Measurements from ENCODE around the gene PROX1. TPM values are rescaled to one million over a fixed set of nuclear protein-coding genes. Genes with fewer than 3 reads are reported as not detected.

PROX1 gene
- total RNA-seq, 1 donor from 2014 or later, result 4.8 TPM

GRCh38 chr1:214027498-214027897, 39.7 kb downstream of the PROX1 start:
- no peaks in the 10 kb centered on the region for H3K36me3 ChIP-seq (ENCODE audit: insufficient read depth, low read length)
- TF ChIP-seq EZH2 (IDR thresholded peaks at IDR 0.05; ENCODE audit: insufficient read depth, low read length), result no peak
- no peak for TF ChIP-seq CTCF (IDR thresholded peaks at IDR 0.05; ENCODE audit: insufficient read depth, low read depth, low read length)
- H3K9ac ChIP-seq (ENCODE audit: low read length), result no peak overlapping the region
- no peaks in the 10 kb centered on the region for H3K36me3 Mint-ChIP-seq (ENCODE audit: low read depth, unreplicated experiment)
- no peak for FAIRE-seq
- H3K4me1 Mint-ChIP-seq (ENCODE audit: low read depth, unreplicated experiment), result peaks cover 25% of the 10 kb centered on the region
- no peak overlapping the region for H2AFZ ChIP-seq (ENCODE audit: low read depth, low read length)
- no peak overlapping the region for H3K4me3 Mint-ChIP-seq (ENCODE audit: unreplicated experiment)
- no peak overlapping the region for H3K4me3 ChIP-seq (ENCODE audit: insufficient read depth, low read depth, low read length)
- peaks cover 15% of the 10 kb centered on the region for H3K27me3 Mint-ChIP-seq (ENCODE audit: low read depth, unreplicated experiment)
- no peak overlapping the region for H3K4me2 ChIP-seq (ENCODE audit: low read length)
- H3K9me3 ChIP-seq (ENCODE audit: insufficient read depth, low read depth, low read length), result no peaks in the 10 kb centered on the region
- H3K9me3 Mint-ChIP-seq (ENCODE audit: unreplicated experiment), result peaks cover 3% of the 10 kb centered on the region
- DNase-seq (ENCODE audit: low read depth), result no peak
- H3K79me2 ChIP-seq (ENCODE audit: insufficient read depth, low read length), result no peaks in the 10 kb centered on the region
- H4K20me1 ChIP-seq (ENCODE audit: insufficient read depth, low read length), result no peaks in the 10 kb centered on the region
- no peak overlapping the region for H3K27ac Mint-ChIP-seq (ENCODE audit: unreplicated experiment)
- no peaks in the 10 kb centered on the region for H3K27me3 ChIP-seq (ENCODE audit: insufficient read depth, low read length)
- H3K4me1 ChIP-seq (ENCODE audit: insufficient read depth, low read length), result no peaks in the 10 kb centered on the region
- no peak overlapping the region for H3K27ac ChIP-seq (ENCODE audit: low read depth, low read length)

- FAIRE-seq (no peak), DNase-seq (ENCODE audit: low read depth) (no peak)
- Mint-ChIP-seq H3K36me3 (ENCODE audit: low read depth, unreplicated experiment) (no peaks in the 10 kb centered on the region), H3K4me3 (ENCODE audit: unreplicated experiment) (no peak overlapping the region), H3K4me1 (ENCODE audit: low read depth, unreplicated experiment) (peaks cover 25% of the 10 kb centered on the region), H3K27me3 (ENCODE audit: low read depth, unreplicated experiment) (peaks cover 15% of the 10 kb centered on the region), H3K9me3 (ENCODE audit: unreplicated experiment) (peaks cover 3% of the 10 kb centered on the region), H3K27ac (ENCODE audit: unreplicated experiment) (no peak overlapping the region)
- Histone ChIP-seq H4K20me1 (ENCODE audit: insufficient read depth, low read length) (no peaks in the 10 kb centered on the region), H3K9me3 (ENCODE audit: insufficient read depth, low read depth, low read length) (no peaks in the 10 kb centered on the region), H3K4me2 (ENCODE audit: low read length) (no peak overlapping the region), H3K79me2 (ENCODE audit: insufficient read depth, low read length) (no peaks in the 10 kb centered on the region), H3K27ac (ENCODE audit: low read depth, low read length) (no peak overlapping the region), H3K27me3 (ENCODE audit: insufficient read depth, low read length) (no peaks in the 10 kb centered on the region), H3K4me3 (ENCODE audit: insufficient read depth, low read depth, low read length) (no peak overlapping the region), H2AFZ (ENCODE audit: low read depth, low read length) (no peak overlapping the region), H3K4me1 (ENCODE audit: insufficient read depth, low read length) (no peaks in the 10 kb centered on the region), H3K9ac (ENCODE audit: low read length) (no peak overlapping the region), H3K36me3 (ENCODE audit: insufficient read depth, low read length) (no peaks in the 10 kb centered on the region)
- TF ChIP-seq CTCF (IDR thresholded peaks at IDR 0.05; ENCODE audit: insufficient read depth, low read depth, low read length) (no peak), EZH2 (IDR thresholded peaks at IDR 0.05; ENCODE audit: insufficient read depth, low read length) (no peak)
Observed at GRCh38 chr1:214028095-214028494, 40.3 kb downstream of the PROX1 start.

- no peak overlapping the region for H3K27ac Mint-ChIP-seq (ENCODE audit: unreplicated experiment)
- peaks cover 3% of the 10 kb centered on the region for H3K9me3 Mint-ChIP-seq (ENCODE audit: unreplicated experiment)
- Histone ChIP-seq H3K36me3 (ENCODE audit: insufficient read depth, low read length) (no peaks in the 10 kb centered on the region), H2AFZ (ENCODE audit: low read depth, low read length) (no peak overlapping the region), H3K4me2 (ENCODE audit: low read length) (no peak overlapping the region), H3K9me3 (ENCODE audit: insufficient read depth, low read depth, low read length) (no peaks in the 10 kb centered on the region), H4K20me1 (ENCODE audit: insufficient read depth, low read length) (no peaks in the 10 kb centered on the region), H3K9ac (ENCODE audit: low read length) (no peak overlapping the region), H3K27me3 (ENCODE audit: insufficient read depth, low read length) (no peaks in the 10 kb centered on the region), H3K27ac (ENCODE audit: low read depth, low read length) (no peak overlapping the region), H3K4me3 (ENCODE audit: insufficient read depth, low read depth, low read length) (no peak overlapping the region), H3K79me2 (ENCODE audit: insufficient read depth, low read length) (no peaks in the 10 kb centered on the region), H3K4me1 (ENCODE audit: insufficient read depth, low read length) (no peaks in the 10 kb centered on the region)
- FAIRE-seq, result no peak
- DNase-seq (ENCODE audit: low read depth), result no peak
- no peak for TF ChIP-seq CTCF (IDR thresholded peaks at IDR 0.05; ENCODE audit: insufficient read depth, low read depth, low read length)
- no peak for TF ChIP-seq EZH2 (IDR thresholded peaks at IDR 0.05; ENCODE audit: insufficient read depth, low read length)
- H3K4me3 Mint-ChIP-seq (ENCODE audit: unreplicated experiment), result no peak overlapping the region
- H3K4me1 Mint-ChIP-seq (ENCODE audit: low read depth, unreplicated experiment), result peaks cover 25% of the 10 kb centered on the region
- H3K27me3 Mint-ChIP-seq (ENCODE audit: low read depth, unreplicated experiment), result peaks cover 15% of the 10 kb centered on the region
- no peaks in the 10 kb centered on the region for H3K36me3 Mint-ChIP-seq (ENCODE audit: low read depth, unreplicated experiment)
Observed at GRCh38 chr1:214028649-214029406, 41.1 kb downstream of the PROX1 start.
